GM19035 (cell line): ENCODE data around the gene C1orf52.
"Not testable (repeated sequence)": the region's sequence is repeated elsewhere in the genome, so short reads cannot be mapped to it uniquely, and the experiment has no call there.

Source experiments
- ATAC-seq: cut with Tn5 transposase; IDR thresholded peaks from one replicate; pipeline ENCODE4 v1.9.1; 2021; ENCODE audit not compliant: unreplicated experiment

The C1orf52 gene

GRCh38 chr1:85278853-85279314, 19.4 kb upstream of the C1orf52 start:
- no peak for ATAC-seq

DNA sequence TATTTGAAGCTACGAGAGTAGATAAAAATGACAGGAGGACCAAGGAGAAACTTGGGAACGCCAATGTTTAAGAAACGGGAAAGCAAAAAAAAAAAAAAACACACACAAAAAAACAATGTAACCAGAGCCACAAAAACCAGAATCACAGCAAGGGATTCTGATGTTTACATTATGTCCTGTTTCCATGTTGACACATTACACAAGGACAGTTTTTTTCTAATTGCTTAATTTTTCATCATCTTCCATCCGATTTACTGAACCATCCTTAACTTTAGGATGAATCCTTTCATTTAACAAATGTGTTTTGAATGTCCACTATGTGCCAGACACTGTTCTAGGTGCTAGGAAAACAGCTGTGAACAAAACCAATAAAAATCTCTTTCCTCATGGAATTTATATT, 18.3 kb upstream of the C1orf52 start:
- ATAC-seq, result no peak

GRCh38 chr1:85276978-85277639, 17.6 kb upstream of the C1orf52 start:
- no peak for ATAC-seq

DNA sequence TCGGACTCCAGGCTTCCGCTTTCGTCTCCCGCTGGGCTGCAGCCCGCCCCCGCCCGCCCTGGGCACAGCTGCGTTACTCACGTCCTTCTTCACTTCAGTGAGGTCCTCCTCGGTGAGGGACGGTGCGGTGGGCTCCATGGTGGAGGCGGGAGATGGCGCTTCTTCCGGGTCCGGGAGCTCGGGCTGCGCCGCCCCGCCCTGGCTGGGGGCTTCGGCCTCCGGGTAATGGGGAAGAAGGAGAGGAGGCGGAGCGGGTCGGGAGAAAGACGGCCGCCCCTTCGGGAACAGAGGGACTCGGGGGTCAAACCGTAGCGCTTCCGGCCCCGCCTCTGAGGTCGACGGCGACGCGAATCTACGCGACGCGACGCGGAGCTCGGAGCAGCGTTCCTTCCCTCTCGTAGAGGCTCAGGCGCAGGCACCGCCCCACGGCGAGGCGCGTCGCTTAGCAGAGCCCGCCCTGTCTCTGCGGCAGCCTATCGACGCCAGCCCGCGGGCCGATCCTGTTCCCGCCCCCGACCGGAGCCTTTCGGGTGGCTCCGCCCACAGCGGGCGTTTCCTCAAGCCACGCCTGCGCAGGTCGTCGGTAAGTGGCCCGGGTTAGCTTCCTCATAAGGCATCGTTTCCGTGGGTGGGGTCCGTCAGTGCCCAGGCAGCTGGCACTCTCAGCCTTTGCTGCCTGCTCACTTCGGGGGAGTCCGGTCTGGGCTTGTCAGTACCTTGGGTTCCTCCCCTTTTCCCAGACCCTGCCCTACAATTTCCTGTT, 16.9 kb upstream of the C1orf52 start, which contains the start of gene BCL10:
Gene BCL10 (minus strand): TSS at position 418 of the 763 bp plus-strand sequence. CDS start 280 bp downstream, at position 138.
- peak; percentile 97 for ATAC-seq

GRCh38 chr1:85275701-85276214, 16.3 kb upstream of the C1orf52 start:
- ATAC-seq, result no peak

DNA sequence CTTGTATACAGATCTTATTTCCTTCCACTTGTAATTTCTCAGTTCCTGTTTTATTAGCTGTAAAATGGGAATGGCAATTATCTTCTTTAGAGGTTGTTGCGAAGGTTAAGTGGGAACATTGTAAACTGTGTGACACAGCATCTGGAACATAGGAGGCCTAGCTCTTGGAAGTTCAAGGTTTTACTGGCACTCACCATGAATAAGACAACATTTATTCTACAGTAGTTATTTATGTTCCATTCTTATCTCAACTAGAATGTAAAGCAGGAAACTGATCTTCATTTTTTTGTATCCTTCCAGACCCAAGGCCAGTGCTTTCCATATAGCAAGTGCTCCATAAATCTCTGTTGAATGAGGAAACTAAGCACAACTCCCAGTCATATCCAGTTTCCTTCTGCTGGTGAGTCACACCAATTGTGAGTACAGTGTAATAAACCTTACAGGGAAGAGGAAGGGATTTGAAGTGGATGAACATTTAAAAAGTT, 15.5 kb upstream of the C1orf52 start:
- ATAC-seq, result no peak

GRCh38 chr1:85273397-85273796, 13.9 kb upstream of the C1orf52 start:
- no peak for ATAC-seq

DNA sequence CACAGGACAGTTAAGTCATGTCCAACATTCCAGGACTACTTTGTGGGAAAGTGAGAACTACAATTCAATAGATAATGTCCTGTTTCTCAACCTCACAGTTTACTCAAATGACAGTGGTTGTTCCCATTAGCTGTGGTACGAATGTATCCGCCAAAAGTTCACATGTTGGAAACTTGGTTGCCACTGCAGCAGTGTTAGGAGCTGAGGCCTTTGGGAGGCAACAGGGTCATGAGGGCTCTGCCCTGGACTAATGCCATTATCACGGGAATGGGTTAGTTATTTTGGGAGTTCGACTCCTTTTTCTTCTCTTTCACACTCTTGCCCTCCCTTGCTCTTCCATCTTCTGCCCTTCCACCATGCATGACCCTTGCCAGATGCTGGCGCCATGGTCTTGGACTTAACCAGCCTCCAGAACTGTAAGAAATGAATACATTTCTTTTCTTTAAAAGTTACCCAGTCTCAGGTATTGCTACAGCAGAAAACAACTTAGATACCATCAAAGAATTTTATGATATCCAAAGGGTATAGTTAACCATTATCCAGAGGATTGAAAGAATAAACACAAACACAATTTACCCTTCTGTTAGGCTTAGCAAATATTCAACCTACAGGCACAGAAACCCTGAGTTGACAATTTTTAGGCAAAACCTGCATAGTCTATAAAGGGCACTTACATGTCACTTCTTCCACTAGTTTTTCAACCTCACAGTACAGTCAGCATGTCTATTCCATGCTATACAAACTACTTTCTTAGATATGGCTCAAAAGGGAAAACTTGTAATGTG, 9.5 kb upstream of the C1orf52 start:
- ATAC-seq, result no peak

DNA sequence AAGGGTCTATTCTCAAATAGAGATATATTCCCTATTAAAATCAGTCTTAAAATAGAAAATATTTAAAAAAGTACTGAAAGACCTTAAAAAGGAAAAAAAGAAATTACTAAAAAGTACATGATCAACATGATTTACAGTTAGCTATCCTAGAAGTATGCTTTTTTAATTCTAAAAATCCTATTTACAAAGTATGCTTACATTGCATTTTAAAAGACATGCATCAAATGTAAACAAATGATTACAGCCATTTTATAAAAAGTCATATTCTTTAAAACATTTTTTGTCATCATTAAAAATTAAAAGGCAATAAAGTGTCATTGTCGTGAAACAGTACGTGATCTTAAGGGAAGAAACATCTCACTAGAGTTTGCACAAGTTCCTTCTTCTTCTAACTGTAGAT, 7.9 kb upstream of the C1orf52 start:
- ATAC-seq, result no peak

GRCh38 chr1:85264150-85264549, 4.7 kb upstream of the C1orf52 start:
- ATAC-seq, result no peak

- ATAC-seq, result no peak
These were observed 3.5 kb upstream of the C1orf52 start for GRCh38 chr1:85262985-85263384.

DNA sequence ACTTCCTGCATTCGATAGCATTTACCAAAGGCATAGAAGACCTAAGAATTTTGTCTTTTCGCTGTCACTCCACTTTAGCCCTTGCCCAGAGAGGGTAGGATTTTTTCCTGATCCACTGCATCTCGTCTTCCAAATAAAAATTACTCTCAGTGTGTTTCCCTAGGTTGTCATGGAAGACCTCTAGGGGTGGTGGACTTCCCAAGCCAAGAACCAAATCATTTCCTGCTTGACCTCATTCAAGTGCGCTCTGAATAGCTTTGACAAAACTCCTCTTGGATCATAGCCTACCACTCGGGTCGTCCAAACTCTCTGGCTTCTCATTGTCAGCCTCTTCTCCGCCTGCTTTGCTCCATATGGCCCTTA, 431 bp upstream of the C1orf52 start:
- no peak for ATAC-seq

- ATAC-seq, result no peak
These were observed 835 bp downstream of the C1orf52 start for GRCh38 chr1:85258536-85259117.

GRCh38 chr1:85249042-85249441, 10.4 kb downstream of the C1orf52 start:
- ATAC-seq, result not testable (repeated sequence)

- ATAC-seq, result no peak
These were observed 13.6 kb downstream of the C1orf52 start for GRCh38 chr1:85245891-85246290.

DNA sequence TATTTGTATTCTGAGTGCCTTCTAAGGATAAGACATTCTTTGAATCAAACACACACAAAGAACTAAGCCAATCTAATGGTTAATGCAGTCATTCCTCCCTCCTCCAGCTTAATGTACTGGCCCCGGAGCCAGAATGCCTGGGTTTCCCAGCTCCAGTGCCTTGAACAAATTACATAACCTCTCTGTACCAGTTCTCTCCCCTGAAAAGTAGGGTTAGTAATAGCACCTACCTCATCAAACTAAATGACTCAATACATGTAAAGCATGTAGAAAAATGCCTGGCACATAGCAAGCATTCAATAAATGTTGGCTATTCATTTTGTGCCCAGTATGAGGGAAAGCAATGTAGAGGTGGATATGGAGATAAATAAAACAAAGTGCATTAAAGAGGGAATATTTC, 14.0 kb downstream of the C1orf52 start:
- no peak for ATAC-seq

DNA sequence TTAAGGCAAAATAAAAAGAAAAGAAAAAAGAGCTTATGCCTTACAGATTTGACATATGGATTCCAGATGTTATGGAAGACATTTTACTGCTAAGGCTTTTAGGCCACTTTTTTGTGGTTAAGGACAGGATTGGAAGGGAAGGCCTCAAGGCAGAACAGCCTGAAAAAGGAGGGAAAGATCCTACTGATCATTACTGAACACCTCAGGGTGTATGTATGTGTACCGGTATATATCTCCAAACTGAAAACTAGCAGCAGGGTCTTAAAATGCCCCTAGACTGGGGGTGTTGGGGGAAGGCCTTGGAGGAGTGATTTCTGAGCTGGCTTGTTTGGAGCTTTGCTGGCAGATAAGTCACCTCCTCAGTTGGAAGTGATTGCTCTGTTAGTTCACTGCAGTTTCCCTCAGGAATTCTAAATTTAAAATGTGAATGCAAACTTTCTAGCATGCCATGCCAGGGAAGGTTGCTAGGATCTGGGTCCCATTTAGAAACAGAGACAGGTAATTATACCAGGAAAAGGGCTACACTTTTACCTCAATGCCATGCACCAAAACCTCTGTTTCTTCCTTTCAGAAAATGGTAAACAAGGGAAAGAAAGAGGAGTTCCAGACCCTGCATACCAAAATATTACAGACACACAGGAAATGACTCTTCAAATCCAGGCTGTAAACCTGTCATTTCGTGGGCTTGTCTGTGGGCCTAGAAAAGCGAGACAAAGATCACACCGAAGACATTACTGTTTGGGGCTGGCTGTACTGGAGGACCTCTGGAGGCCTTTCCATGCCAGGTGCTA, 15.0 kb downstream of the C1orf52 start:
- no peak for ATAC-seq

GRCh38 chr1:85243372-85243771, 16.1 kb downstream of the C1orf52 start:
- no peak for ATAC-seq

GRCh38 chr1:85240643-85241042, 18.8 kb downstream of the C1orf52 start:
- no peak for ATAC-seq

DNA sequence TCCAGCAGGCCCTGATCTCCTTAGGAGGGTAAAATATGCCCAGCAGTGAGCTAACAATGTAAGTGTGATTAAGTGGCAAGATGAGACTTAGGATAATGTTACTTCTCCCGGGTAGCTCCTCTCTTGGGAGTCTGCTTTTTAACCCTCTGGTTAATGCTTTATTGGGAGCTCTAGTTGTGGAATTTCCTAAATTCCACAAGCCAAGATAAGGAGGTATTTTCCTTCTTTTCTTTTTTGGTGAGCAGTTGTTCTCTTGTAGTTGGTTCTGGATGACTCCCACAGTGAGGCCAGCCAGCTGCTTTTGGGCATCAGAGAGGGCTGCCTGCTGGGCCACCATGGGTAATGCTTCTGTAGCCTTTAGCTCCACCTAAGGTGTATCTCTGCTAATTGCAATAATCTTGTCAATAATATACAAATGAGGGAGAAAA, 19.3 kb downstream of the C1orf52 start:
- no peak for ATAC-seq
